Measurements from ENCODE around the gene SYNE1. TPM values are rescaled to one million over a fixed set of nuclear protein-coding genes. Genes with fewer than 3 reads are reported as not detected.

Gene SYNE1
- total RNA-seq, 2 experiments from 2014 or later, result 74.6 to 140 TPM

DNA sequence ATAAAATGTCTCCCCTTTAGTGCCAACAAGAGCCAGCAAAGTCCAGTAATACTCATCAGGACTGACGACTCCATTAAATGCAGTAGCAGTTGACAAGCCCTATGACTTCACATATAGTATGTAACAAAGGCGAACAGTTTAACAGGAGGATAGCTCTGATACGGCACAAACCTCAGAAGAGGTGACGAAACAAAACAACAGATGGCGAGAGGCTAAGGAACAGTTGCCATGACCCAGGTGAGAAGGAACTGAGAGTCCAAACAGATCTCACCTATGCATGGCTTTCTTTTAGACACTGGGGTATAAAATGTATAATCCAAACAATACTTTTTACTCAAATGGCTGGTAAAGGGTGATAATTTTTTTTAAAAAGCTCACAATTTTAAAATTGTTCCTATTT, 37.1 kb downstream of the SYNE1 start:
- H3K79me2 ChIP-seq (ENCODE audit: insufficient read depth, low read depth, low read length), result no peaks in the 10 kb centered on the region
- no peaks in the 10 kb centered on the region for H3K4me1 ChIP-seq (ENCODE audit: insufficient read depth, low read length, poor library complexity, severe bottlenecking)
- CTCF ChIA-PET (ENCODE audit: unreplicated experiment), result no interaction called here
- no peak overlapping the region for H3K4me3 ChIP-seq (ENCODE audit: low read depth, low read length, poor library complexity, severe bottlenecking)
- no peaks in the 10 kb centered on the region for H3K36me3 ChIP-seq (ENCODE audit: insufficient read depth, low read length)
- no peaks in the 10 kb centered on the region for H4K20me1 ChIP-seq (ENCODE audit: insufficient read depth, low read length)
- intact Hi-C loops (cut with micrococcal nuclease; ENCODE audit: unreplicated experiment), result no loop called here
- BruUV-seq (replicated peaks), result no TSS peak
- no peak overlapping the region for H2AFZ ChIP-seq (ENCODE audit: low read length)
- H3K9me2 ChIP-seq (ENCODE audit: insufficient read depth, low read length), result no peaks in the 10 kb centered on the region
- DNase-seq (ENCODE audit: low spot score), result no peak
- TF ChIP-seq EZH2phosphoT487 (IDR thresholded peaks at IDR 0.05; ENCODE audit: borderline replicate concordance, low read depth, low read length), result no peak
- TF ChIP-seq, protein P1, sequence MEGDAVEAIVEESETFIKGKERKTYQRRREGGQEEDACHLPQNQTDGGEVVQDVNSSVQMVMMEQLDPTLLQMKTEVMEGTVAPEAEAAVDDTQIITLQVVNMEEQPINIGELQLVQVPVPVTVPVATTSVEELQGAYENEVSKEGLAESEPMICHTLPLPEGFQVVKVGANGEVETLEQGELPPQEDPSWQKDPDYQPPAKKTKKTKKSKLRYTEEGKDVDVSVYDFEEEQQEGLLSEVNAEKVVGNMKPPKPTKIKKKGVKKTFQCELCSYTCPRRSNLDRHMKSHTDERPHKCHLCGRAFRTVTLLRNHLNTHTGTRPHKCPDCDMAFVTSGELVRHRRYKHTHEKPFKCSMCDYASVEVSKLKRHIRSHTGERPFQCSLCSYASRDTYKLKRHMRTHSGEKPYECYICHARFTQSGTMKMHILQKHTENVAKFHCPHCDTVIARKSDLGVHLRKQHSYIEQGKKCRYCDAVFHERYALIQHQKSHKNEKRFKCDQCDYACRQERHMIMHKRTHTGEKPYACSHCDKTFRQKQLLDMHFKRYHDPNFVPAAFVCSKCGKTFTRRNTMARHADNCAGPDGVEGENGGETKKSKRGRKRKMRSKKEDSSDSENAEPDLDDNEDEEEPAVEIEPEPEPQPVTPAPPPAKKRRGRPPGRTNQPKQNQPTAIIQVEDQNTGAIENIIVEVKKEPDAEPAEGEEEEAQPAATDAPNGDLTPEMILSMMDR (conservative IDR thresholded peaks at IDR 0.05; ENCODE audit: low read length), result no peak
- POLR2A ChIA-PET, result interaction anchor here (0.6 to 0.7 kb wide), 2 partner anchors 42 to 1502 kb away, joined by 3 to 5 read pairs; no protein-coding TSS in a partner anchor
- no peaks in the 10 kb centered on the region for H3K9me3 ChIP-seq (ENCODE audit: low read length)
- H3K4me2 ChIP-seq (ENCODE audit: low read length), result no peak overlapping the region
- no peak overlapping the region for H3K27ac ChIP-seq (ENCODE audit: low read depth, low read length, poor library complexity, severe bottlenecking)

DNA sequence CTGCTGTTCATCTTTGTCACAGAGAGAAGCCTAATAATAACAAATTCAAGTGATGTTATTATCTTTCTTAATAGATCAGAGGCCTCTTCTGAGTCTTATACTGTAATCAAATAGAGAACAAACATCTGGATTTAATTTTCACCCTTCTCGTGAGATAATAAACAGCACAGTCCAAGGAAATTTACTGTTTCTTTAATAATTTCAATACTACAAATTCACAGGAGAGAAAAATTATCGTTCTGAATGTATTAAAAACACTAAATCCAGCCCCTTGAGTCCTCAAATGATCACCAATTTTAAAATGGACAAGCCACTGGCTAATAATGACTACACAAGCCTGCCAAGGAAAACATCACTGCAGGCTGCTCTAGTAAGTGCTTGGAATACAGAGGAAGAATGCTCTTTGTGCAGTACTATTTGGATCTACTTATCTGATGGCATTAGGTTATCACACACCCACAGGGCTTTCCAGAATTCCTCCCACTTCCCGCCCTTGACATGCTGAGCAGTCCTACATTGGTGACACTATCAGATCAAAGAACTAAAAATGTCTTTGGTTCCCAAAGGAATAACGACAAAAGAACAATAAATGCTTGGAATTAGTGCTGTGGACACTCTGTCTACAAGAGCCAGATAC, 38.1 kb downstream of the SYNE1 start:
- CTCF ChIA-PET (ENCODE audit: unreplicated experiment), result no interaction called here
- no peak overlapping the region for H3K4me3 ChIP-seq (ENCODE audit: low read depth, low read length, poor library complexity, severe bottlenecking)
- no peak overlapping the region for H3K27ac ChIP-seq (ENCODE audit: low read depth, low read length, poor library complexity, severe bottlenecking)
- H3K79me2 ChIP-seq (ENCODE audit: insufficient read depth, low read depth, low read length), result no peaks in the 10 kb centered on the region
- no peaks in the 10 kb centered on the region for H3K9me3 ChIP-seq (ENCODE audit: low read length)
- TF ChIP-seq, protein P1 (conservative IDR thresholded peaks at IDR 0.05; ENCODE audit: low read length), result no peak
- no peak for TF ChIP-seq EZH2phosphoT487 (IDR thresholded peaks at IDR 0.05; ENCODE audit: borderline replicate concordance, low read depth, low read length)
- no TSS peak for BruUV-seq (replicated peaks)
- H3K36me3 ChIP-seq (ENCODE audit: insufficient read depth, low read length), result no peaks in the 10 kb centered on the region
- POLR2A ChIA-PET, result no interaction called here
- no peaks in the 10 kb centered on the region for H3K4me1 ChIP-seq (ENCODE audit: insufficient read depth, low read length, poor library complexity, severe bottlenecking)
- DNase-seq (ENCODE audit: low spot score), result no peak
- intact Hi-C loops (cut with micrococcal nuclease; ENCODE audit: unreplicated experiment), result no loop called here
- no peak overlapping the region for H2AFZ ChIP-seq (ENCODE audit: low read length)
- H4K20me1 ChIP-seq (ENCODE audit: insufficient read depth, low read length), result no peaks in the 10 kb centered on the region
- H3K9me2 ChIP-seq (ENCODE audit: insufficient read depth, low read length), result no peaks in the 10 kb centered on the region
- H3K4me2 ChIP-seq (ENCODE audit: low read length), result no peak overlapping the region

DNA sequence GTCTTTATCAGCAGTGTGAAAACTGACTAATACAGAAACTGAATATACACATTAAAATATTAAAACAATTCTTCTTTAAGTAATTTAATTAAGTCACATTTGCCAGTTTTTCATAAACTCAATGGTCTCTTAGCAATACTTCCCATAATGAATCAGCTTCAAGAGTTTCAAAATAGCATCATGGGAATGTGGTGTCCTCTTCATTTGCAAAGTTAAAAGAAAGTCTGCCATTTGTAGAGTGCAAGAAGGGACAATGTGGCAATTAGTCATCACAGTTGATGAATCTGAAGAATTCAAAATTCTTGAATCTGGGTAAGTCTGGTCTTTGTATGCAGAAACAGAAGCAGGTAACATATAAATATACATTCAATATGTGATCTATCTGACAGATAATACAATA, 38.7 kb downstream of the SYNE1 start:
- H3K36me3 ChIP-seq (ENCODE audit: insufficient read depth, low read length), result no peaks in the 10 kb centered on the region
- POLR2A ChIA-PET, result no interaction called here
- no peaks in the 10 kb centered on the region for H3K4me1 ChIP-seq (ENCODE audit: insufficient read depth, low read length, poor library complexity, severe bottlenecking)
- BruUV-seq (replicated peaks), result no TSS peak
- intact Hi-C loops (cut with micrococcal nuclease; ENCODE audit: unreplicated experiment), result no loop called here
- TF ChIP-seq, protein P1 (conservative IDR thresholded peaks at IDR 0.05; ENCODE audit: low read length), result no peak
- no peak for TF ChIP-seq EZH2phosphoT487 (IDR thresholded peaks at IDR 0.05; ENCODE audit: borderline replicate concordance, low read depth, low read length)
- H2AFZ ChIP-seq (ENCODE audit: low read length), result no peak overlapping the region
- H3K4me3 ChIP-seq (ENCODE audit: low read depth, low read length, poor library complexity, severe bottlenecking), result no peak overlapping the region
- H3K4me2 ChIP-seq (ENCODE audit: low read length), result no peak overlapping the region
- no peaks in the 10 kb centered on the region for H3K9me2 ChIP-seq (ENCODE audit: insufficient read depth, low read length)
- no peak for DNase-seq (ENCODE audit: low spot score)
- no peak overlapping the region for H3K27ac ChIP-seq (ENCODE audit: low read depth, low read length, poor library complexity, severe bottlenecking)
- H4K20me1 ChIP-seq (ENCODE audit: insufficient read depth, low read length), result no peaks in the 10 kb centered on the region
- CTCF ChIA-PET (ENCODE audit: unreplicated experiment), result no interaction called here
- H3K79me2 ChIP-seq (ENCODE audit: insufficient read depth, low read depth, low read length), result no peaks in the 10 kb centered on the region
- H3K9me3 ChIP-seq (ENCODE audit: low read length), result no peaks in the 10 kb centered on the region

Measured in OCI-LY7 (cell line).